AG04449 (cell line): ENCODE measurements around the gene RBMS3.

Experiments used
- CTCF ChIA-PET: fragments of 350-600 bp; formaldehyde crosslinking; extraction: SDS; loops from one replicate; lab custom pipeline; 2021; ENCODE audit warnings: antibody characterized with exemption; lab: Yijun Ruan, JAX
- POLR2A ChIA-PET: fragments of 400-600, 350-600 bp; formaldehyde crosslinking; extraction: SDS; loops from one replicate; lab custom pipeline; 2020; ENCODE audit warnings: antibody characterized with exemption, inconsistent platforms; lab: Yijun Ruan, JAX
- DNase-seq: peaks from one replicate; pipeline ENCODE4 v3.0.0-alpha.2; 2010; ENCODE audit warnings: low read depth, low spot score
- H3K4me3 ChIP-seq: 2 replicates; pipeline ENCODE4 v1.5.1; 2011; ENCODE audit warnings: low read depth, mild to moderate bottlenecking, control low read depth, low read length
- TF ChIP-seq, protein P1 (sequence below): IDR thresholded peaks from one replicate; pipeline ENCODE4 v1.5.1; 2011; ENCODE audit warnings: mild to moderate bottlenecking, moderate library complexity, low read length, control low read depth, inconsistent platforms; ENCODE audit not compliant: insufficient read depth; ENCODE audit errors: missing control alignments

The RBMS3 gene

DNA sequence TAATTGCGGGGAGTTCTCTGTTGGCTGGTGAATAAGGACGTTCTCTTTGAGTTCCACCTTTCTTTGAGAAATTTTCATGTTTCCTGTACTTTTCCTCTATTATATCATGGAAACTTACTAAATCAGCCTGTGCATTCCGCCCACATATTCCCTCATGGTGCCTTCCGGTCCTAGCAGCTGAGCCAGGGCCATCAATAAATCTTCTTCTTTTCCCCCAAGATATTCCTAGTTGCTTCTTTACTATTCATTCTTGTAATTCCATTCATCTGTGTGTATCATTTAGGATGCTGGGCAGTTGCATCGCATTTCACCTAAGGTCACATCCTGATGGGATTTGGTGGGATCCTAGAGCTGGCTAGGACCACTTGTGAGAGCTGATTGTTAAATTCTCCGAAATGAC is 139.2 kb downstream of the RBMS3 start:
- TF ChIP-seq, protein P1, sequence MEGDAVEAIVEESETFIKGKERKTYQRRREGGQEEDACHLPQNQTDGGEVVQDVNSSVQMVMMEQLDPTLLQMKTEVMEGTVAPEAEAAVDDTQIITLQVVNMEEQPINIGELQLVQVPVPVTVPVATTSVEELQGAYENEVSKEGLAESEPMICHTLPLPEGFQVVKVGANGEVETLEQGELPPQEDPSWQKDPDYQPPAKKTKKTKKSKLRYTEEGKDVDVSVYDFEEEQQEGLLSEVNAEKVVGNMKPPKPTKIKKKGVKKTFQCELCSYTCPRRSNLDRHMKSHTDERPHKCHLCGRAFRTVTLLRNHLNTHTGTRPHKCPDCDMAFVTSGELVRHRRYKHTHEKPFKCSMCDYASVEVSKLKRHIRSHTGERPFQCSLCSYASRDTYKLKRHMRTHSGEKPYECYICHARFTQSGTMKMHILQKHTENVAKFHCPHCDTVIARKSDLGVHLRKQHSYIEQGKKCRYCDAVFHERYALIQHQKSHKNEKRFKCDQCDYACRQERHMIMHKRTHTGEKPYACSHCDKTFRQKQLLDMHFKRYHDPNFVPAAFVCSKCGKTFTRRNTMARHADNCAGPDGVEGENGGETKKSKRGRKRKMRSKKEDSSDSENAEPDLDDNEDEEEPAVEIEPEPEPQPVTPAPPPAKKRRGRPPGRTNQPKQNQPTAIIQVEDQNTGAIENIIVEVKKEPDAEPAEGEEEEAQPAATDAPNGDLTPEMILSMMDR = no peak
- no peak for DNase-seq
- H3K4me3 ChIP-seq = no peak overlapping the region
- ChIA-PET CTCF (interaction anchor here (0.5 to 1.2 kb wide), 2 partner anchors 11 to 43 kb away, joined by 3 read pairs; no protein-coding TSS in a partner anchor), POLR2A (no interaction called here)

DNA sequence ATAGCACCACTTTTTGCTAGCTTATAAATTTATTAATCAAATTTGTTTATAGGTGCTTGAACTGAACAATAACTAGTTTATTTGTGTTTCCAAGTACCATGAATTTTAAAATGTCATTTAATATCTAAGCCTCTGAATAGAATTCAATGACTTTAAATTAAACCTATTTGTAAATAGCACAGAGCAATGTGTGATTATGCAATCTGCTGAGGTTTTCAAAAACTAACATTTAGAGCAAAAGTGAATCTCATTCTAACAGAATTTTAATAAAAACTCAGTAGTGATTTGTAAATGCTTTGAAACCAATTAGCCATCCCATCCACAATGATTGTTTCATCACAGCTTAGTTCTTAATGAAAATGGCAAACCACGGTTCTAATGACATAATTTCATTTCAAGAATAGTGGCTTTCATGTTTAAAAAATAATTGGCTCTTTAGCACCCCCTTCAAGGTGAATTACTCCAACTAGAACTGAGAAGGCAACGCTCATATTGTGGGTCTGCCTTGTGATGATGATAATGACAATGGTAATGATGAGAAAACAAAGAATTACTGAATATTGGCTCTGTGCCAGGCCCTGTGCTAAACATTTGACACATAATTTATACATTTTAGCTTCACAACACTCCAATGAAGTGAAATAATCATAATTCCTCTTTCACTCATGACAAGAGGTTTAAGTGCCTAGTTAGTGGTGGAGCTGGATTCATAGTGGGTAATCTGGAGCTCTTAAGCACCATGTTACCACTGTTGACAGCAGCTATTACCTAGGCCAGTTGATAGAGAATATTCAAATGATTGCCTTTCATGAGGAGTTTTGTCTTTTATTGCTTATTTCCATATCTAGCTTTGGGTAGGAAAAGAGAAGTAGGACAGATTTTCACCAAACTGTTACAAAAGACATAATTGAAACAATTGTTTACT is 145.7 kb downstream of the RBMS3 start:
- DNase-seq = no peak
- ChIA-PET CTCF (no interaction called here), POLR2A (interaction anchor here (0.7 kb wide), 1 partner anchor 94 kb away, joined by 3 read pairs; no protein-coding TSS in a partner anchor)
- no peak overlapping the region for H3K4me3 ChIP-seq
- TF ChIP-seq, protein P1 = no peak

- no peak overlapping the region for H3K4me3 ChIP-seq
- CTCF ChIA-PET = no interaction called here
- peak; percentile 44 for DNase-seq
- TF ChIP-seq, protein P1 = no peak
- POLR2A ChIA-PET = interaction anchor here (0.7 kb wide), 1 partner anchor 95 kb away, joined by 3 read pairs; no protein-coding TSS in a partner anchor
Observed at GRCh38 chr3:29427266-29428103, 146.6 kb downstream of the RBMS3 start.

- no peak for DNase-seq
- ChIA-PET POLR2A (no interaction called here), CTCF (no interaction called here)
- TF ChIP-seq, protein P1 = no peak
- H3K4me3 ChIP-seq = no peak overlapping the region
Observed at GRCh38 chr3:29429055-29429679, 148.3 kb downstream of the RBMS3 start.

DNA sequence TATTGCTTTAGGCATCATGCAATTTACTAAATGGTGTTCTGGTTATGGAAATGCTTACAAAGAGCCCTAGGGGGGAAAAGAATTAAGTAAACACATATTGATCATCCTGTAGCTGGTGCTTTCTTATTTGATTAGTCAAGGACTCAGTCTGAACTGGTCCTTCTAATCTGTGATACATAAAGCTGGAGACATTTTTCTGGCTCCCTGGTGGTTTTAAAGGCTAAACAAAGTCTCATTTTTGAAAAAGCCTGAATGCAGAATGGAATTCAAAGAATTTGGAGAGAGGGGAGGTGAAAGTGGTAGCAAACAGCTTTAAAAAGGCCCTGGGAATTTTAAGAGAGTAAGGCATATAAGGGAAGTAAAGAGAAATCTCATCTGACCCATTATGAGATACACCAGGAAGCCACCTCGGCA is 149.7 kb downstream of the RBMS3 start:
- H3K4me3 ChIP-seq = no peak overlapping the region
- ChIA-PET CTCF (interaction anchor here (0.6 to 1.1 kb wide), 3 partner anchors 8 to 285 kb away, joined by 3 read pairs; no protein-coding TSS in a partner anchor), POLR2A (interaction anchor here (0.6 kb wide), 1 partner anchor 92 kb away, joined by 3 read pairs; no protein-coding TSS in a partner anchor)
- peak; percentile 34 for DNase-seq
- TF ChIP-seq, protein P1 = no peak
